ENCODE results near the gene PTGDR2. TPM values are rescaled to one million over a fixed set of nuclear protein-coding genes. Genes with fewer than 3 reads are reported as not detected.

PTGDR2 gene
- total and polyA plus RNA-seq, 9 of the 15 experiments (the other 6 are each of a cell fraction or from before 2014, with no cell fraction given): 0.51 to 2.6 (median 1.6) TPM

- TF ChIP-seq TAF9B (IDR thresholded peaks at IDR 0.05; ENCODE audit: partially characterized antibody): no peak
- TF ChIP-seq HOXB6 (CRISPR knock-in tag; IDR thresholded peaks at IDR 0.05; ENCODE audit: borderline replicate concordance): no peak
- TF ChIP-seq HDAC1 (IDR thresholded peaks at IDR 0.05): 0 out of 4 replicates have a peak, but pooled peaks of 1 of the 2 experiments have one; percentile 24
- TF ChIP-seq ZNF165 (CRISPR knock-in tag; IDR thresholded peaks at IDR 0.05; ENCODE audit: borderline replicate concordance): no peak
- no peak for TF ChIP-seq NR0B1 (IDR thresholded peaks at IDR 0.05; ENCODE audit: partially characterized antibody)
- no peak for TF ChIP-seq ETV5 (CRISPR knock-in tag; IDR thresholded peaks at IDR 0.05; ENCODE audit: low read depth)
- no peak for TF ChIP-seq NONO (IDR thresholded peaks at IDR 0.05; ENCODE audit: low read depth in 2 of 2, low read length in 1 of 2)
- no peak for TF ChIP-seq CSDE1 (IDR thresholded peaks at IDR 0.05)
- TF ChIP-seq ZNF197 (CRISPR knock-in tag; IDR thresholded peaks at IDR 0.05; ENCODE audit: low read depth): no peak
- TF ChIP-seq RERE (CRISPR knock-in tag; IDR thresholded peaks at IDR 0.05; ENCODE audit: borderline replicate concordance): no peak
- TF ChIP-seq PKNOX1 (IDR thresholded peaks at IDR 0.05): peak; percentile 64
- TF ChIP-seq ZFP91 (CRISPR knock-in tag; IDR thresholded peaks at IDR 0.05): no peak
- TF ChIP-seq TEAD2 (tag; IDR thresholded peaks at IDR 0.05): no peak
- TF ChIP-seq NFE2 (IDR thresholded peaks at IDR 0.05; ENCODE audit: low read depth): no peak
- TF ChIP-seq YY1 (IDR thresholded peaks at IDR 0.05; ENCODE audit: borderline replicate concordance in 1 of 3, control insufficient read depth in 1 of 3, extremely low read depth in 1 of 3, insufficient read depth in 3 of 3, insufficient read length in 1 of 3, insufficient replicate concordance in 2 of 3, low read depth in 1 of 3, low read length in 2 of 3): no peak
These were observed 664 bp downstream of the PTGDR2 start (continued) for GRCh38 chr11:60854847-60855725.

All from K562 (cell line).